Uterus (tissue), 4 donors: ENCODE results near the gene ZCCHC7. TPM values are rescaled to one million over a fixed set of nuclear protein-coding genes. Genes with fewer than 3 reads are reported as not detected.

Experiments
- DNase-seq, 2 donors: peaks; one replicate each; pipeline ENCODE4 v3.0.0-alpha.2; 2019 to 2020
- H3K27ac ChIP-seq, 2 donors: fragments of 200-600 bp; sonication (generic); 1 replicate in 1 of 2; 2 replicates in 1 of 2; pipeline ENCODE4 v1.5.1; 2016 to 2018
- H3K27me3 ChIP-seq, 2 donors: fragments of 200-600 bp; sonication (generic); one replicate each; pipeline ENCODE4 v1.5.1; 2018 to 2019; ENCODE audit warnings: control low read depth in 1 of 2
- H3K36me3 ChIP-seq, 2 donors: fragments of 200-600 bp; sonication (generic); one replicate each; pipeline ENCODE4 v1.5.1; 2019; ENCODE audit warnings: control low read depth in 1 of 2
- H3K4me1 ChIP-seq, 2 donors: fragments of 200-600 bp; sonication (generic); one replicate each; pipeline ENCODE4 v1.5.1; 2018 to 2019; ENCODE audit warnings: control low read depth in 1 of 2
- H3K4me3 ChIP-seq, 2 donors: fragments of 200-600 bp; sonication (generic); 1 replicate in 1 of 2; 2 replicates in 1 of 2; pipeline ENCODE4 v1.5.1; 2018 to 2019; ENCODE audit warnings: mild to moderate bottlenecking in 1 of 2
- H3K9me3 ChIP-seq, 2 donors: fragments of 200-600 bp; sonication (generic); one replicate each; pipeline ENCODE4 v1.5.1; 2019; ENCODE audit warnings: control low read depth in 1 of 2
- POLR2A ChIP-seq, 2 donors: fragments of 450-650 bp; IDR thresholded peaks; one replicate each; pipeline ENCODE4 v1.6.1; 2016; ENCODE audit warnings: antibody characterized with exemption in 2 of 2, mild to moderate bottlenecking in 1 of 2, moderate library complexity in 1 of 2
- intact Hi-C: fragments of 100-400 bp; cut with DNase I; formaldehyde crosslinking; loops from one replicate; pipeline ENCODE4 v1.15.1; 2023; ENCODE audit warnings: low total_unique reads
- total RNA-seq, 4 donors: library from RNA; depleted of rRNA in 3 of 4; stranded (reverse); fragments of >200 nt in 3 of 4; gene quantifications; one replicate each; pipeline versions ENCODE4 v1.1.0 to v1.2.4, GENCODE V29; 2014 to 2023
- TF ChIP-seq, protein P1 (sequence below), 4 experiments: fragments of 200-600 bp in 2 of 4; fragments of 450-650 bp in 2 of 4; sonication (generic) in 2 of 4; IDR thresholded peaks; one replicate each; pipeline ENCODE4 v1.5.1; 2016 to 2019; ENCODE audit warnings: antibody characterized with exemption in 4 of 4, mild to moderate bottlenecking in 2 of 4, moderate library complexity in 1 of 4
- donor health status: DM: yes; HTN: yes; CAD: no.

ZCCHC7 gene
- total RNA-seq, 4 donors from 2014 or later: 15.6 to 37.4 (median 30.2) TPM

DNA sequence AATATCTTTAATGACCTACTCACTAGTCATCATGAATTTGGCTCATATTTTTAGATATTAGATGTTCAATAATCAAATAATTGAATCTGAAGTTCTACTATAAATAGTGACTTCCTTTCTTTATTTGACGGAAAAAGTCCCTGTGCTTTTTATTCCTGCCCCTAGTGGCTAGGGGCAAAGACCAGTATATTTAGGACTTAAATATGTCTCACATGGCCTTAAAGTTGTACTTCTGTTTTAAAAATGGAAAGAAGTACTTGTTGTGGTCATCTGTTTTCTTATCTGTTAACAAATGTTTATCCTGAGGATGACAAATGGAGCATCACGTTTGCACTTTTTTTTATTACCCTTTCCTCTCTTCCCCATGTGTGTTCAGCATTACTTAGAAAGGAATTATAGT is 212.9 kb downstream of the ZCCHC7 start:
- no peak for DNase-seq
- intact Hi-C loops: no loop called here
- Histone ChIP-seq H3K27ac (no peak overlapping the region), H3K4me1 (no peaks in the 10 kb centered on the region), H3K4me3 (no peak overlapping the region), H3K9me3 (no peaks in the 10 kb centered on the region), H3K36me3 (no peaks in the 10 kb centered on the region), H3K27me3 (no peaks in the 10 kb centered on the region)
- no peak for TF ChIP-seq POLR2A (IDR thresholded peaks at IDR 0.05)
- TF ChIP-seq, protein P1, sequence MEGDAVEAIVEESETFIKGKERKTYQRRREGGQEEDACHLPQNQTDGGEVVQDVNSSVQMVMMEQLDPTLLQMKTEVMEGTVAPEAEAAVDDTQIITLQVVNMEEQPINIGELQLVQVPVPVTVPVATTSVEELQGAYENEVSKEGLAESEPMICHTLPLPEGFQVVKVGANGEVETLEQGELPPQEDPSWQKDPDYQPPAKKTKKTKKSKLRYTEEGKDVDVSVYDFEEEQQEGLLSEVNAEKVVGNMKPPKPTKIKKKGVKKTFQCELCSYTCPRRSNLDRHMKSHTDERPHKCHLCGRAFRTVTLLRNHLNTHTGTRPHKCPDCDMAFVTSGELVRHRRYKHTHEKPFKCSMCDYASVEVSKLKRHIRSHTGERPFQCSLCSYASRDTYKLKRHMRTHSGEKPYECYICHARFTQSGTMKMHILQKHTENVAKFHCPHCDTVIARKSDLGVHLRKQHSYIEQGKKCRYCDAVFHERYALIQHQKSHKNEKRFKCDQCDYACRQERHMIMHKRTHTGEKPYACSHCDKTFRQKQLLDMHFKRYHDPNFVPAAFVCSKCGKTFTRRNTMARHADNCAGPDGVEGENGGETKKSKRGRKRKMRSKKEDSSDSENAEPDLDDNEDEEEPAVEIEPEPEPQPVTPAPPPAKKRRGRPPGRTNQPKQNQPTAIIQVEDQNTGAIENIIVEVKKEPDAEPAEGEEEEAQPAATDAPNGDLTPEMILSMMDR (IDR thresholded peaks at IDR 0.05): no peak

DNA sequence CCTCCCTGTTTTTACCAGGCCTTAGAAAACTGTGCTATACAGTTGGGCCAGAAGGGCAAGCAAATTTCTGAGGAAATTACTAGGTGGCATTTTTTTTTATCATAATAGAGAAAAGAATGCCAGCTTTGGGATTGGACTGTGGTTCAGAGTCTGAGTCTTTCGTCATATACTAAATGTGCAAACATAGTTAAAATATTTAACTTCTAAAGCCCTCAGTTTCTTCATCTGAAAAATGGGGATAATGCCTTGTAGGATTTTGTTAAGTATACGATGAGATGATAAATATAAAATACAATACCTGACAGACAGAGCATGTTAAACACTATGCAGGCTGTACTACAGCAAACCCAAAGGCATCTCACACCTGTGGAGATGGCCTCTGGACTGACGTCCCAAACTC is 214.9 kb downstream of the ZCCHC7 start:
- TF ChIP-seq POLR2A (IDR thresholded peaks at IDR 0.05): no peak
- TF ChIP-seq, protein P1 (IDR thresholded peaks at IDR 0.05): no peak
- no peaks in the 10 kb centered on the region for H3K36me3 ChIP-seq

DNA sequence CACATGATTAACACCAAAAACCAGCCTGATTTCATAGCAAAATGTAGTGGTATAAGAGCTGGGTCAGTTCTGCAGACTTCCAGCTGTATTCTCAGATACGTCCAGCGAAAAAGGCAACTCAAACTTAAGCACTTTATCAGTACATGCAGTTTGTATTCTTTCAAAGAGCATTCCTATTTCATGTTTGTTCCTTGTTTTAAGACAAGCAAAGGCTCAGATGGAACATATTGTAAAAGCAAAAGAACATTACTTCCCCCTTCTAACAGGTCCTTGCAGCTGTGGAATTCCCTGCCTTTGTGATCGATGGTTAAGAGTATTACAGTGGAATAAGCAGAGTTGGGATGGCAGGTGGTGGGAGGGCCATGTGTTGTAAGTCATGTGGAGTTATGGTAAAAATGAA is 215.8 kb downstream of the ZCCHC7 start:
- H3K36me3 ChIP-seq: no peaks in the 10 kb centered on the region
- no peak overlapping the region for H3K27ac ChIP-seq
- TF ChIP-seq POLR2A (IDR thresholded peaks at IDR 0.05): no peak
- TF ChIP-seq, protein P1 (IDR thresholded peaks at IDR 0.05): no peak
- intact Hi-C loops: no loop called here
- DNase-seq: no peak
- no peaks in the 10 kb centered on the region for H3K9me3 ChIP-seq
- H3K4me3 ChIP-seq: no peak overlapping the region
- no peaks in the 10 kb centered on the region for H3K27me3 ChIP-seq
- H3K4me1 ChIP-seq: no peaks in the 10 kb centered on the region

More for the DNA sequence above, 214.9 kb downstream of the ZCCHC7 start:
- intact Hi-C loops: no loop called here
- DNase-seq: no peak
- Histone ChIP-seq H3K9me3 (no peaks in the 10 kb centered on the region), H3K27me3 (no peaks in the 10 kb centered on the region), H3K27ac (no peak overlapping the region), H3K4me1 (no peaks in the 10 kb centered on the region), H3K4me3 (no peak overlapping the region)

DNA sequence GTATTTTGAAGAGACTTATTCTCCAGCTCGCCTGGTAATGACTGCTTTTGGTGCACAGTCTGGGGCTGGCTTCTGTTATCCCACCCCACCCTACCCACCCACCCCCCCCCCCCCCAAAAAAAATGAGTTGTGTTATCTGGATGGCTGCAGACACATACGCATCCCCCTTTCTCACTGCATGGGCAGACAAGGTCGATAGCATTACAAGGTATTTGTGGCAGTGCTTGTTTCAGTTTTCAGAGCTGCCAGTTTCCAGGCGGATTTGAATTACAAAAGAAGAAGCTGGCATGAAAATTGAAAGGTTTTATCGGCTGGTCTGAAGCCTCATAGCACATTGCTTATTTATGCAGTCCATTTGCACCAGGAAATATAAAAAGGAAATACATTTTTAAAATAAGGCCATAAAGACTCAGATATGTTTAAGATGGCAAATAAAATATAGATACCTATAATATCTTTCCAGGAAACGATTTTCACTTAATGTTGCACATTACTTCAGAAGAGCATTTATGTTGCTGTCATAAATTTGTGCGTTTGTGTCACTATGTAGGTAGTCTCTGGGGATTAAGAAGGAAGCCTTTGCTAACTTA is 217.0 kb downstream of the ZCCHC7 start:
- no peak overlapping the region for H3K27ac ChIP-seq

DNA sequence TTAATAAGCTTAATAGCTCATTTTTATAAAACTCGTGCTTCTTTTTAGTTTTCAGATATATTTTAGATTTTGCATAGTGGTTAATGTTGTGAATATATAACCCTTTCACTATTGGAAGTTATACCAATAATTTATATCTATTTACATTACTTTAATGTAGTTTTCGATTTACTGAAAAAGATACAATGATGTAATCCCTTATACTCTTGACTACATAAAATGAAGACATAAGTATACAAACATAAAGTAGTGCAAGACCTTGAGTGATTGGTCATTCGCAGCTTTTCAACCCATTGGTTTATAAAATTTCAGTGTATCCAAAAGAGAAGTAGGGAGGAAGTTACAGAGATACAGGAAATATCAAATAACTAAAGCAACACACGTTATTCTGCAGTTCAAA is 217.8 kb downstream of the ZCCHC7 start:
- Histone ChIP-seq H3K4me1 (no peaks in the 10 kb centered on the region), H3K27me3 (no peaks in the 10 kb centered on the region), H3K36me3 (no peaks in the 10 kb centered on the region), H3K9me3 (no peaks in the 10 kb centered on the region), H3K4me3 (no peak overlapping the region), H3K27ac (no peak overlapping the region)
- DNase-seq: no peak
- intact Hi-C loops: no loop called here
- TF ChIP-seq POLR2A (IDR thresholded peaks at IDR 0.05): no peak
- TF ChIP-seq, protein P1 (IDR thresholded peaks at IDR 0.05): no peak

More for the DNA sequence above, 217.0 kb downstream of the ZCCHC7 start:
- Histone ChIP-seq H3K9me3 (no peaks in the 10 kb centered on the region), H3K36me3 (no peaks in the 10 kb centered on the region), H3K4me3 (no peak overlapping the region), H3K27me3 (no peaks in the 10 kb centered on the region), H3K4me1 (no peaks in the 10 kb centered on the region)
- intact Hi-C loops: no loop called here
- TF ChIP-seq, protein P1 (IDR thresholded peaks at IDR 0.05): no peak
- no peak for TF ChIP-seq POLR2A (IDR thresholded peaks at IDR 0.05)
- DNase-seq: no peak
